HepG2 (cell line): ENCODE measurements around the gene PIEZO2. TPM values are rescaled to one million over a fixed set of nuclear protein-coding genes. Genes with fewer than 3 reads are reported as not detected.

Experiments used
- CEBPB ChIP-seq: IDR thresholded peaks from 2 replicates; pipeline ENCODE4 v1.6.1; 2011; ENCODE audit warnings: low read depth, low read length, improper control_type of control experiment, borderline replicate concordance
- GATAD2A ChIP-seq: IDR thresholded peaks from 2 replicates; pipeline ENCODE4 v1.6.1; 2016
- HMG20A ChIP-seq: IDR thresholded peaks from 2 replicates; pipeline ENCODE4 v1.6.1; 2016; ENCODE audit warnings: borderline replicate concordance
- HNF4A ChIP-seq: sonication (generic); formaldehyde crosslinking; IDR thresholded peaks from 2 replicates; pipeline ENCODE4 v1.4.0; 2020; ENCODE audit warnings: missing genetic modification reagents
- MED1 ChIP-seq: sonication (generic); formaldehyde crosslinking; IDR thresholded peaks from 2 replicates; pipeline ENCODE4 v1.4.0; 2020; ENCODE audit warnings: missing genetic modification reagents
- NR2F1 ChIP-seq, 2 experiments: fragments of 450-650 bp in 1 of 2; formaldehyde crosslinking in 1 of 2; IDR thresholded peaks; 2 replicates each; pipeline versions ENCODE4 v1.5.0 to v1.6.1; 2016 to 2020; ENCODE audit warnings: mild to moderate bottlenecking in 1 of 2, missing compliant biosample characterization in 1 of 2, missing genetic modification reagents in 1 of 2, moderate library complexity in 1 of 2
- PHF21A ChIP-seq: sonication (generic); formaldehyde crosslinking; IDR thresholded peaks from 2 replicates; pipeline ENCODE4 v1.5.0; 2020; ENCODE audit warnings: mild to moderate bottlenecking, missing genetic modification reagents
- RARA ChIP-seq: IDR thresholded peaks from 2 replicates; pipeline ENCODE4 v1.6.1; 2016; ENCODE audit warnings: missing genetic modification reagents, missing compliant biosample characterization
- SOX6 ChIP-seq, 2 experiments: fragments of 450-650 bp in 1 of 2; sonication (generic) in 1 of 2; formaldehyde crosslinking in 1 of 2; IDR thresholded peaks; 2 replicates each; pipeline versions ENCODE4 v1.4.0 to v1.6.1; 2017 to 2020; ENCODE audit warnings: antibody characterized with exemption in 1 of 2, mild to moderate bottlenecking in 1 of 2, missing genetic modification reagents in 1 of 2
- TCF7 ChIP-seq: sonication (generic); IDR thresholded peaks from 2 replicates; pipeline ENCODE4 v1.6.1; 2016; ENCODE audit warnings: antibody characterized with exemption, low read depth
- TOPORS ChIP-seq: sonication (generic); formaldehyde crosslinking; IDR thresholded peaks from 2 replicates; pipeline ENCODE4 v1.8.0; 2023; ENCODE audit warnings: mild to moderate bottlenecking, missing genetic modification reagents
- ZFAT ChIP-seq: sonication (generic); formaldehyde crosslinking; conservative IDR thresholded peaks from 2 replicates; pipeline ENCODE4 v1.8.1; 2023; ENCODE audit warnings: missing genetic modification reagents, inconsistent platforms
- ZFP1 ChIP-seq: IDR thresholded peaks from 2 replicates; pipeline ENCODE4 v1.6.1; 2016
- ZFX ChIP-seq: sonication (generic); formaldehyde crosslinking; IDR thresholded peaks from 2 replicates; pipeline ENCODE4 v1.4.0; 2020; ENCODE audit warnings: mild to moderate bottlenecking, low read depth, missing genetic modification reagents, moderate library complexity
- ZMYM3 ChIP-seq: sonication (generic); formaldehyde crosslinking; IDR thresholded peaks from 2 replicates; pipeline ENCODE4 v1.5.1; 2020; ENCODE audit warnings: mild to moderate bottlenecking, missing genetic modification reagents
- ZNF136 ChIP-seq: sonication (generic); formaldehyde crosslinking; IDR thresholded peaks from 2 replicates; pipeline ENCODE4 v1.8.1; 2022; ENCODE audit warnings: low read depth, mild to moderate bottlenecking, moderate library complexity, missing genetic modification reagents
- ZNF432 ChIP-seq: sonication (generic); formaldehyde crosslinking; IDR thresholded peaks from 2 replicates; pipeline ENCODE4 v1.5.0; 2020; ENCODE audit warnings: missing genetic modification reagents, mild to moderate bottlenecking, borderline replicate concordance
- ZNF501 ChIP-seq: sonication (generic); formaldehyde crosslinking; IDR thresholded peaks from 2 replicates; pipeline ENCODE4 v1.5.1; 2020; ENCODE audit warnings: mild to moderate bottlenecking, moderate library complexity, missing genetic modification reagents
- ZNF768 ChIP-seq: sonication (generic); formaldehyde crosslinking; IDR thresholded peaks from 2 replicates; pipeline ENCODE4 v1.4.0; 2020; ENCODE audit warnings: missing genetic modification reagents
- polyA plus RNA-seq, 8 experiments: library from polyadenylated mRNA; depleted of rRNA in 3 of 8; stranded (reverse) in 7 of 8; unstranded in 1 of 8; fragments of >200 nt; fragmentation: Illumina TruSeq in 4 of 8; extraction: Trizol in 4 of 8; gene quantifications; 2 replicates each; pipeline versions ENCODE4 v1.2.1 to v1.2.3, GENCODE V29; 2011 to 2016; ENCODE audit warnings: low read depth in 4 of 8, missing spikeins in 1 of 8, mixed read lengths in 1 of 8; ENCODE audit not compliant: insufficient read depth in 1 of 8
- total RNA-seq, 5 experiments: library from RNA; depleted of rRNA; stranded (reverse); fragments of >200 nt; fragmentation: Illumina TruSeq; extraction: Trizol; gene quantifications; 2 replicates each; pipeline ENCODE4 v1.2.3, GENCODE V29; 2016; ENCODE audit warnings: low read depth in 1 of 5
- TF ChIP-seq, protein P1 (sequence below): IDR thresholded peaks from 2 replicates; pipeline ENCODE4 v1.6.1; 2012; ENCODE audit warnings: inconsistent platforms

The PIEZO2 gene
- total and polyA plus RNA-seq, 2 of the 13 experiments (the other 11 are each of a cell fraction or from before 2014, with no cell fraction given) = 15.2 to 27.2 TPM

DNA sequence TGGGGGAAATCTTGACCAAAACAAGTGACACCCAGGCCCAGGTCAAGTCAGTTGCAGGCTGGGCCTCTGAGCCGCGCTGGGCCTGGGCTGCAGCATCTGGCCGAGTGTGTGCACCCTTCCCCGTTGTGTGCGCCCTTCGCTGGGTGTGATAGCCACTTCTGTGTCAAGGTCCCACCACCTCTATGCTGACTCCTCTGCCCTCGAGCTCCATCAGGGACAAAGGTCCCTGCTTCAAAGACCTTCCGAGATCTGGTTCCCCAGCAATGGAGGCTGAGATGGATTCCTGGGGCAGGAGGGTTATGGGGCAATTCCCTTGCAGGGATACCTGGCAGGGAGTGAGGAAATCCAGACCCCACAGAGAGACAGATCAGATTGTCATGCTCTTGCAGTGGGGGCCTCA, 93.6 kb downstream of the PIEZO2 start (continued):
- TF ChIP-seq HMG20A (peak; percentile 52; the same call in 1 of the 2 replicates), ZNF501 (CRISPR knock-in tag) (no peak), MED1 (CRISPR knock-in tag) (0 out of 2 replicates have a peak, but pooled peaks have one; percentile 20), PHF21A (CRISPR knock-in tag) (peak; percentile 43; the same call in 1 of the 2 replicates), NR2F1 (CRISPR knock-in tag; IDR thresholded peaks at IDR 0.05) (peak; percentile 62 to 70), TCF7 (peak; percentile 57; the same call in 1 of the 2 replicates), SOX6 (IDR thresholded peaks at IDR 0.05) (no peak), SOX6 (CRISPR knock-in tag; IDR thresholded peaks at IDR 0.05) (peak; percentile 42; the same call in 1 of the 2 replicates), TOPORS (CRISPR knock-in tag) (no peak), ZNF768 (CRISPR knock-in tag) (peak; percentile 28; the same call in 1 of the 2 replicates), ZMYM3 (CRISPR knock-in tag) (0 out of 2 replicates have a peak, but pooled peaks have one; percentile 30), RARA (CRISPR knock-in tag) (peak; percentile 47; the same call in 1 of the 2 replicates), GATAD2A (CRISPR knock-in tag) (peak; percentile 29; the same call in 1 of the 2 replicates), ZNF136 (no peak), ZFX (CRISPR knock-in tag) (0 out of 2 replicates have a peak, but pooled peaks have one; percentile 29), ZNF432 (no peak), ZFP1 (CRISPR knock-in tag) (peak; percentile 84; the same call in 1 of the 2 replicates), ZFAT (CRISPR knock-in tag) (no peak), HNF4A (CRISPR knock-in tag) (peak; percentile 81), CEBPB (peak; percentile 74; the same call in 1 of the 2 replicates)
- TF ChIP-seq, protein P1, sequence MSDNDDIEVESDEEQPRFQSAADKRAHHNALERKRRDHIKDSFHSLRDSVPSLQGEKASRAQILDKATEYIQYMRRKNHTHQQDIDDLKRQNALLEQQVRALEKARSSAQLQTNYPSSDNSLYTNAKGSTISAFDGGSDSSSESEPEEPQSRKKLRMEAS = peak; percentile 25; the same call in 1 of the 2 replicates
